ENCODE measurements around the gene SGPL1.

Gene SGPL1

GRCh38 chr10:70780772-70781171 is 35.0 kb upstream of the SGPL1 start:
- no peak for DNase-seq

- no peak for DNase-seq
Measured at GRCh38 chr10:70781461-70782051, 34.2 kb upstream of the SGPL1 start.

DNA sequence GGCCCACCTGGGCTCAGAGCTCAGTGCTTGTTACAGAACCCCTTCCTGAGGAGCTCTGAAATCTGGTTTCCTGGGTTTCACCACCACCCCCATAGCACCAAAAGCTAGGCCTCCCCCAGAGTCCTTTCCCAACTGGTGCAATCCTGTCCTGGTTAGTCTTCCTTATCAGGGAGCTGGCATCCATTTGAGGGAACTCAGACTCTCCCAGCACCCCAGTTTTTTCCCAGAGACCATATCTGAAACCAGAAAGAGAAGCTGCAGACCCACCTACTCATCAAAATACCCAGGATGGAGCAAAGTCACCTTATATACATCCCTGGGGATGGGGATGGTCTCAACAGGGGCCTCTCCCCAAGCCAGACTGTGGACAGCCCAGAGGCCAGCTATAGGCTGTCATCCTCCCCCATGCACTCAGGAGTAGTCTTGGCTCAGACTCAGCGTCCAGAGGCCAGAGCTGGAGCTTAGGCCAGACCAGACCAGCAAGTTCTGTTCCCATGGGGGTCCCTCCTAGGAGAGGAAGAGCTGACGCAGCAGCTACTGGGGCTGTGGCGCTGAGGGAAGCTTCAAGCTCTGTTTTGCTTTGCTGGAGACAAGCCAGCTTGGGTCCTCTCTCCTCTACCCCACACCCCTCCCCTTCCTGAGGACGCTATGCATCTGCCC is 33.5 kb upstream of the SGPL1 start:
- no peak for DNase-seq

- no peak for DNase-seq
Measured at GRCh38 chr10:70782746-70783680, 32.7 kb upstream of the SGPL1 start.

- DNase-seq, result no peak
Measured at GRCh38 chr10:70784016-70784415, 31.7 kb upstream of the SGPL1 start.

DNA sequence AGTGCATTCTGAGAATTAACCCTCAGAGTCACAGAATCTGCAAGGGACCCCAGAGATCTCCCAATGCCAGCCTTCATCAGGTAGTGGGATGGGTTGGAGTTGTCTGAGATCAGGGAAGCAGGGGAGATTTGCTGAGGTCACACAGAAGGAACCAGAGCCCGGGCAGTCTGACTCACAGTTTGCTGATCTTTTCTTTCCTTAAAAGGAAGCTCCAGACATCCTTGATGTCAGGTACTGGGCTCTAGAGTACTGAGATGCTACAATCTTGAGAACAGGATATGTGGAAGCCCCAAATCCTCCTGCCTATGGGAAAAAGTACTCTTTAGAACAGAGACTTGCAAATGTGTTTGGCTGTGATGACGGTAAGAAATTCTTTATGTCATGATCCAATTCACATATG is 31.3 kb upstream of the SGPL1 start:
- DNase-seq, result no peak

DNA sequence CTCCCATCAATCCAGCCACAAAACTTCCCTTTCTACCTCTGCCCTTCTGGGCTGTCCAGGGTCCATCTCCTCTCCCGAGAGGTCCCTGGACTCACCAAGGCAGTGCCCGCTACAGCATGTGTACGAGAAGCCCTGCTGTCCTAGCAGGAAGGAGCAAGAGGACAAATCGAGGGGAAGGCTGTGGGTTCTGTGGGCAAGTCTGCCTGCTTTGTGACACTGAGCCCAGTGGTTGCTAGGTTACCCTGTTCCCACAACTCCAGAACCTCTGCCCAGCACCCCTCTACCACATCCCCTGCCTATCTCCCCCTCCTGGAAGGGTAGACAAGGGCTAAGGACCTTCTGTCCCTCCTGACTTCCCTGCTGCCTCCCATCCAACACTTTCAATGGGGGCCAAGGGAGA is 30.6 kb upstream of the SGPL1 start, which contains the start of gene TBATA:
Gene TBATA (minus strand): TSS at position 188 of the 400 bp plus-strand sequence. CDS start 1,998 bp downstream, outside the sequence.
- no peak for DNase-seq

DNA sequence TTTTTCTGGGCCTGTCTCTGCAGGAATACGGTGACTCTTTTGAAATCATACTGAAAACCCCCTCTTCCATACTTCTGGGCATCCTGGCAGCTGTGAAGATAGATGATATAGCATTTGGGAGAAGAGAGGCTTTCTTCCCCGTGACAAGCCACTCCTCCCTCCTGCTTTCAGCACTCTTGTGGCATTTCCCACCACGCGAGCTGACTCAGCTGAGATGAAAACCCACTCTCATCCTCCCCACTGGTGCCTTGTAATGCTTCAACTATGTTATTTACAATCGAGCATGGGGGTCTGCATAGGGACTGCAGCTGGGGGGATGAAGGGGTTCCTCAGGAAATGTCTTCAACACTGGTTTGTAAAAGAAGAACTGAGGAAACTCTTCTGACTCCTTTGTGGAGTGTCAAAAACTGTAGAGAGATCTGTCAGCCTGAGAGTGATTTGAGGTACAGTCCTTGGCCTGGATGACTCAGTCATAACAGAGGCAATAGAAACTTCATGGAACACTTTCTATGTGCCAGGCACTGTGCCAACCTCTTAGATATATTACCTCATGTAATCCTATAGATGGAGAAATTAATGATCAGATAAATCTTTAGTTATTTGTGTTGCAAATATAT is 28.8 kb upstream of the SGPL1 start:
- DNase-seq, result no peak

GRCh38 chr10:70791386-70792039 is 24.2 kb upstream of the SGPL1 start:
- no peak for DNase-seq

DNA sequence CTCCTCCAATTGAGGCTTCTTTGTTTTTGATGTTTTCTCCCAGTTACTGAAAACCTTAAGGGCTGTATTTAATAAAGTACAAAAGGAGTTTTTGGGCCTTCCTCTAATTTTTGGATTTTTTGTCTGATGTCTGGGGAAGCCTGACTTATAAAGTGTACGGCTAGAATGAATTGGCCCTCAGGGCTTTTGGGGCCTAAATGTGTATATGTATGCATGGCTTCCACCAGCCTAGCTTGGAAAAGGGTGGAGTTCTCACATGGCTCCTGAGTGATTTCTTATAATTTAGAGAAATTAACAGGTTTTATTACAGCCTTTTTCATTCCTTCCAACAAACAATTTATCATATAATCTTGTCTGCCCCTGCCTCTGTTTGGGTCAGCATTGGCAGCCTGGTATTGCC is 20.1 kb upstream of the SGPL1 start:
- DNase-seq, result no peak

DNA sequence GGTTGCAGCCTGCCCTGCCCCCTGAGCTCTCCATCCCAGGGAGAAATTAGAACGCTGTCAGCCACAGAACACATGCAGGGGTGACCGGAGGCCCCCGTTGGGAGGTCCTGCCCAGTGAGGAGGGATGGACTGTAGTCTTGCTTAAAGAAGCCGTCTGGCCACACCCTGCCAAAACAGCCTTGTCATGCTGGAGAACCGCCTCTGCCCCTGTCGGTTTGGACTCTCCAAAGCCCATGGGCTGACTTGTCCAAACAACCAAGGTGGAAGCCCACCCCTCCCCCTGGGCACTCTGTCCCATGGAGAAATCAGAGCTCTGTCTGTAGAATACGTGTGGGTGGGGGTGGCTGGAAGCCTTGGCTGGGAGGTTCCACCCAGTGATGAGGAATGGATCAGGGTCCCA is 17.9 kb upstream of the SGPL1 start:
- no peak for DNase-seq

GRCh38 chr10:70799124-70799523 is 16.6 kb upstream of the SGPL1 start:
- DNase-seq, result no peak

GRCh38 chr10:70801854-70802253 is 13.9 kb upstream of the SGPL1 start:
- no peak for DNase-seq

DNA sequence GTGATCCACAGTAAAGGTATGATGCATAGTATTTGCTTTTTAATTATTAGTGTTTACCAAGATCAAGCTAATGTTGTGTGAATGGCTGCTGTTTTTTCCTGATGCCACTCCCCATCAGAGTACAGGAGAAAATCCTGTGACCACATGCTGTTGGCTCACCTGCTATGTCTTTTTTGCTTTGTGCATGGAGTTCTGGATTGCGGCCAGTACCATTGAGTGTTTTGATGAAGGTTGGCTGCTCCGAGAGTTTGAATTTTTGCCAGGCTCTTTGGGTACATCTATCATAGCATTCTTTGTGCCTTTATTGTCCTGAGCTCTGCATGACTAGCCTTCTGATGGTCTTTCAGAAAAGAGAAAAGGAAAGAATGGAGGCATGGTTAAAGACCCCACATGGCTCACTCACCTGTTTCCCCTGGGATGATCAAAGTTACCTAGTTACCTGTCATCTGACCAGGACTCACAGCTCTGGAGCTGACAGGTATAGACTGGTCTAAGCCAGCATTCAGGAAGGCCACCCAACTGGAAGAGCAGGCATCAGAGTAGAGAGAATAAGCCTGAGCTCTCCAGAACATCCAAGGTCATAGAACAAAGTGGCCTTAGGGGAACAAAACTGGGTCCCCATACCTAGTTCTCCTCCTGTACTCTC is 11.8 kb upstream of the SGPL1 start:
- no peak for DNase-seq

DNA sequence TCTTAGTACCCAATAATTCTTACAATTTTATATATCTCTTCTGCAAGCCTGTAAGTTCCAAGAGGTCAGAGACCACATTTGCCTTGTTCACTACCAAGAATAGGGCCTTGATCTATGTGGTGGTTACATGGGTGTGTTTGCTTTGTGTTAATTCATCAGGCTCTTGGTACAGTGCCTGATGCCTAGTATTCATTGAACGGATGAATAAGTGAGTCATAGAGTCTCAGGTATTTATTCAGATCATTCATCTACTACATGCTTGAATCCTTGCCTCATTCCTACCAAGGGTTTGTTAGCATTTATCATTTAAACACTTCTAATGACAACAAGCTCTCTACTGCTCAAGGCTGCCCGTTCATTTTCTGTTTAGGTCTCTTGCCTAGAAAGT is 11.3 kb upstream of the SGPL1 start:
- no peak for DNase-seq

GRCh38 chr10:70805619-70806215 is 10.0 kb upstream of the SGPL1 start:
- DNase-seq, result no peak

DNA sequence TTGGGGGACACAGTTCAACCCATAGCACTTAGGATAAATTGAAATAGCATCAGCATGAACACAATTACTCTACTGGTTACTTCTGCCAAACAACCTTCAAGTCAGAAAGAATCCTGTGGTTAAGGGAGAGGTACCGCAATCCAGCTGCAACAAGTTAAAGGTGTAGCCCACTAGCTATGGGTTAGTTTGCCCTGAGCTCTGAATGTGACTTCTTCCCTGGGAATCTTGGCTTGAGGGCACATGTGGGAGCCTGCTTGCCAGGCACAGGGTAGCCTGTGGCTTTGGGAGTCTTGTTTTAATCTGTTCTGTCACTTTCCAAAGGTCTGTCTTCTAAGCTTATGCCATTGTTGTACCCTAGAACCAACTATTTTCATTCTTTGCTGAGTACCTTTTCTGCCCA is 8.9 kb upstream of the SGPL1 start:
- DNase-seq, result no peak

DNA sequence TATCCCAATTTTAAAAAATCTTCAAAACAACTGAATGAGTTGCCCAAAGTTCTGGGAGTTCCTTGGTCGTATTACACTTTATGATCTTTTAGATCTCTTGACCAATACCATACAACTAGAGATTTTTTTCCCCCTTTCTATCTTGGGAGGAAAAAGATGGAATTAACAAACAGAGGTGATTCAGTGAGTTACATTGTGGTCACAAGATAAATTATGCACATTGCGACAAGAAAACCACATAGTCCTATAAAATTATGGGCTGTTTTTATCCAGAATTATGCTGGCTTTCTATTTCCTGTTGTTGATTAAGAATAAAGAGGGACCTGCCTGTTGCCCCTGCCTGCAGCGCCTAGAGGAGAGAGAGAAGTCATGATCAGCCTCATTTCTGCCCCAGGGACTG is 8.2 kb upstream of the SGPL1 start:
- DNase-seq, result no peak

- DNase-seq, result no peak
Measured at GRCh38 chr10:70809011-70809611, 6.6 kb upstream of the SGPL1 start.

DNA sequence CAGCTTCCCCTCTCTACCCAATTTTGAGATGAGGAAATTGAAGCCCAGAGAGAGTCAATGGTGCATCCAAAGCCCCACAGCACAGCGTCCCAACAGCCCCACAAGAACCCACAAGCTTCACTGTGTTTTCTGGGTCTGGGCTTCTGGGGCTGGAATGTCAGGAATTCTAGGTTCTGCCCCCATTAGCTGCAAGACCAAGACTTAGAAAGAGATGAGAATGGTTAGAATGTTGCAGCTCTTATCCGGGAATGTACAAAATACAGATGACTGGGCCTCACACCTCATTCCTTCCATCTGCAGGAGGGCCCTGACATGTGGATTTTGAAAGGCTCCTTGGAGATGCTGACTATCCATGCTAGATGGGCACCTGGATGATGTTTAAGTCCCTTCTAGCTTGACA is 6.0 kb upstream of the SGPL1 start:
- DNase-seq, result no peak

GRCh38 chr10:70810967-70811366 is 4.8 kb upstream of the SGPL1 start:
- no peak for DNase-seq

All from midbrain (tissue), 1 donor.